HG03432 (cell line): Measurements from ENCODE around the gene RBMS2.
"Not testable (repeated sequence)": the region's sequence is repeated elsewhere in the genome, so short reads cannot be mapped to it uniquely, and the experiment has no call there.

Experiments used
- ATAC-seq: cut with Tn5 transposase; IDR thresholded peaks from one replicate; pipeline ENCODE4 v1.9.1; 2021; ENCODE audit warnings: mild to moderate bottlenecking, moderate library complexity; ENCODE audit not compliant: unreplicated experiment

The RBMS2 gene, protein sequence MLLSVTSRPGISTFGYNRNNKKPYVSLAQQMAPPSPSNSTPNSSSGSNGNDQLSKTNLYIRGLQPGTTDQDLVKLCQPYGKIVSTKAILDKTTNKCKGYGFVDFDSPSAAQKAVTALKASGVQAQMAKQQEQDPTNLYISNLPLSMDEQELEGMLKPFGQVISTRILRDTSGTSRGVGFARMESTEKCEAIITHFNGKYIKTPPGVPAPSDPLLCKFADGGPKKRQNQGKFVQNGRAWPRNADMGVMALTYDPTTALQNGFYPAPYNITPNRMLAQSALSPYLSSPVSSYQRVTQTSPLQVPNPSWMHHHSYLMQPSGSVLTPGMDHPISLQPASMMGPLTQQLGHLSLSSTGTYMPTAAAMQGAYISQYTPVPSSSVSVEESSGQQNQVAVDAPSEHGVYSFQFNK

DNA sequence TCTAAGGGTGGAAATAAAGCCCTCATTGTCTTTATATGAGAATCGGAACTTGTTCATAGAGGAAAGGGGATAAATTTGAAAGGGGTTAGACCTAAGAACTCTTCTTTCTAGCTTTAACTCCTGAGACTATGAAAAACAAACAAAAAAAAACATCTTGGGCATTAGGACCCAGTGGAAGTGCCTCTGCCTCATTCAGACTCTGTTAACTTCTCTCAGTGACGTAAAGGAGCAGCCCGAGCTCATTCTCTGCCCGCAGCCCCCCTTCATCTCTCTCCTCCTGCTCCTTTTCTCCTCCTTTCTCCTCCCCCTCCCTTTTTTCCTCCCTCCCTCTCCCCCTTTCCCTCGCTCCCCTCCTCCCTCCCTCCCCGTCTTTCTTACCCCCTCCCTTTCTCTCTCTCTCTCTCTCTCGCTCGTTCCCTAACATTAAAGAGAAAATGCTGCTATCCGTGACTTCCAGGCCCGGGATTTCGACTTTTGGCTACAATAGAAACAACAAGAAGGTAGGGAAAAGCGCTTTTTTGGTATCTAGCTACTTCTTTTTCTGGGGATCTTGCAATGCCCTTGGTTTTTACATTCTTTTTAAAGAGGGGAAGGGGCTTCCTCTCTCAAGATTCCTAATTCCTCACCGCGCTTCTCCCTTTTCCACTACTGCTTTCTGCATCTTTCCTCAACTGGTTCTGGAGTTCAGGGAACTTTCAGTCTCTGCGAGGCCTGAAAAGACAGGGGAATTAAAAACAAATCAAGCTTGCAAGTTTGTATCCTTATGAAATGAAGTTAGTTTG lies at the start of gene RBMS2:
RBMS2 (plus strand) TSS at position 231 of the 782 bp plus-strand sequence; CDS start at position 435, 204 bp downstream.
- ATAC-seq, result no peak

DNA sequence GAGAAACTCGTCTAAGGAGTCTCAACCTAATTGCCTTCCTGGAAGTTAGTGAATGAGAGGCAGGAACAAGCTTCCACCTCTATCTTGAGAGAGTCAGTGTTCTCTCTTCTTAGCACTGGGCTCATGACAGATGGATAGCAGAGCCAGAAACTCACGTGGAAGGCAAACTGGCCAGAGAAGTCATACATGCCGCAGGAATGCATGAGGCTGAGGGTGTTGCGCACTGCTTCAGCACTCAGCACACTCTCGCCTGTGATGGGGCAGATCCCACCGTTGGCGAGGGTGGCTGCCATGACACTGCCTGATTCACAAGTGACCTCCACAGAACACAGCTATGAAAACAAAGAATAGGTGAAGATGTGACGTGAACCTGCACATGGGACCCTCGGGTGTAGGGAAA lies 47.2 kb upstream of the RBMS2 start:
- no peak for ATAC-seq

DNA sequence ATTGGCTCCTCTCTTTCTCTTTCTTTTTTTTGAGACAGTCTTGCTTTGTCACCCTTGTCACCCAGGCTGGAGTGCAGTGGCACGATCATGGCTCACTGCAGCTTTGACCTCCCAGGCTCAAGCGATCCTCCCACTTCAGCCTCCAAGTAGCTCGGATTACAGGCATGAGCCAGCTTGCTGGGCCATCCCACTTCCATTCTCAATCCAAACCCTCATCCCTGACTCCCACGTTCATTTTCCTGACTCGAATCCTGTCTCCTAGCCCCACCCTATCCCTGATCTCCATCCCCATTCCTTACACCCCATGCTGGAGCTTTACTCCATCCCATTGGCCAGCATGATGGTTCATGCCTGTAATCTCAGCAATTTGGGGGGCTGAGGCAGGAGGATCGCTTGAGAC lies 45.5 kb upstream of the RBMS2 start:
- ATAC-seq, result no peak

DNA sequence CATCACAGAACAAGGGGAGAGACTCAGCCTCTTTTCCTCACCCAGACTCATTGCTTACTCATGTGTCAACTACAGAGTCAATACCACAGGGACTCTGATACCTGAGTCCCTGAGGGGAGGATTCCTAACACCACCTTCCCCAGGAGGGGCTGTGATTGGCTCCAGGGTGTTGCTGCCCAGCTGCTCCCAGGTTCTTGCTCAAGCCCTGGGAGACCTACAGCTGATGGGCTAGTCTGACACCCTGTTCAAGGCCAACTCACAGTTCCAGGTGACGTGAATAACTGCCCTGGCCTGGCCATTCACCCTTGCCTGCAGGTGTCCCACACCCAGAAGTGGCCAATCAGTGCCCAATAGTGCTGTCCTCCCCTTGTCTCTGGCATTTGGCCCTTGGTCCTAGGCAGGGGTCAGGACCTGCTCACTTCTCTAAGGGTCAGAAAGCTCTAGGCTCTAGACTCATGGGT lies 44.6 kb upstream of the RBMS2 start:
- ATAC-seq, result no peak

DNA sequence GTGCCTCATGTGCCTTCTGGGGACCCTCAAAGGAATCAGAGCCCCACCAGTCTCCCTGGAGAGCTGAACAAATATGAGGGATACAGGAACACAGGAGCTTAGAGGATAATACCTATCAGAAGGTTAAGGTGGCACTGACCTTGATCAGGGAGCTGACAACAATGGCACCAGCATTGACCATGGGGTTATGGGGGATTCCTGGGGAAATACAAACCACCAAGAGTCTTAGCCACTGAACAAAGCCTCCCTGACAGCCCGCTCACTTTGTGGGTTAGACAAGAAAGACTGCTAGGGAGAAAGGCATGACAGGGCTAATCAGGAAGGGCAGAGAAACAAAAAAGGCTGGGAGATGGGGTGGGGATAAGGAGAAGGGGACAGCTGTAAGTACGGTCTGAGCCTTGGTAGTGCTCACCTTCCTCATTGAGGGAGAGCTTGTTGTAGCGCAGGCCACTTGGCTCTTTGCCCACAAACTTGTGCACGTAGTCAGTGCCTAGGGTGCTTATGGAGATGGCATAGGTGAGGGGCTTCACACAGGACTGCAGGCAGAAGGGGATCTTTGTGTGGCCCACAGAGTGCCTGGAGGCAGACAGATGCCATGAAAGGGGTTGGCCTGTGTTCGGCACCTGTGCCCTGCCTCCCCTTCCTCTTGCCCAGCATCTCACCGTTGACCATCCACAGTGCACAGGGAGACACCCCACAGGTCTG lies 43.9 kb upstream of the RBMS2 start:
- ATAC-seq, result no peak

DNA sequence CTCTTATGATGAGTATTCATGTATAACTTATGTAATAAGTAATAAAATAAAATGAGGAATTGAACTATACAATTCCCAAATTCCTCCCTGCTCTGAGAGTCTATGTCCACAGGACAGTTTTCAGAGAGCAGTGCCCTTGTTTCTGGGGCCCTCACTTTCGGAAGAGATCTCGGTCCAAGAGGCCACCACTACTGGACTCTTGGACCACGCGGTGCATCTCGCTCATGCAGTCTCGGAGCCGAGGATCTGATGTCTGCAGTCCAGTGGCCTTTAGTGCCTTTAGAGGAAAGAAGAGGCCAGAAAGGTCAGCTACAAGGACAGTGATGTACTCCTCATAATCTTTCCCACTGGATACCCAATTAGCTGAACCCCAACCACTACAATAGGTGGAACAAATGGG lies 42.0 kb upstream of the RBMS2 start:
- no peak for ATAC-seq

DNA sequence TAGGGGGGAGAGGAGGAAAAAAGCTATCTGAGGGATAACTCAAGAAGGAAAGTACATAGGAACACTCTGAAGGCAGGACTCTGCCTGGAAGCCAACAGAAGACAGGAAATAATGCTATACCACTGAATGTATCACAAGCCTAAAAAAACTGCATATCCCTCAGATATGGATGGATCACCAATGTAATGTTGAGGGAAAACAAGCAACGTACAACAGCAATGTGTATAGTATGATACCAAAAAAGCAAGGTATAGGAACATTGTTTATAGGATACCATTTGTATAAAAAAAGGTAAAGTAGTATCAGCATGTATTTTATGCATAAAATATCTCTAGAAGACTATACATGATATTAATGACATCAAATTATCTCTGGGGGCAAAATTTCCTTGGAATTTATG lies 37.1 kb upstream of the RBMS2 start:
- ATAC-seq, result no peak

DNA sequence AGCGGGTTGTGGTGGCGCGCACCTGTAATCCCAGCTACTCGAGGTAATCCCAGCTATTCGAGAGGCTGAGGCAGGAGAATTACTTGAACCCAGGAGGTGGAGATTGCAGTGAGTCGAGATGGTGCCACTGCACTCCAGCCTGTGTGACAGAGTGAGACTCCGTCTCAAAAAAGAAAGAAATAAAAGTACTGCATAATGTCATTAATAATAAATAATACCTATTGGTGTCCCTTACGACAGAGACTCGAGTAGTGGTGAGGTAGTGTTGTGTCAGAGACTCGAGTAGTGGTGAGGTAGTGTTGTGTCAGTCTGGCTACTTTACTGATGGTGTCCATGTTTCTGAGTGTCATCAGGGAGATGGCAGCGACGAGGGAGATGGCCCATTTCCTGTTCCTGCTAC lies 34.9 kb upstream of the RBMS2 start:
- ATAC-seq, result no peak

DNA sequence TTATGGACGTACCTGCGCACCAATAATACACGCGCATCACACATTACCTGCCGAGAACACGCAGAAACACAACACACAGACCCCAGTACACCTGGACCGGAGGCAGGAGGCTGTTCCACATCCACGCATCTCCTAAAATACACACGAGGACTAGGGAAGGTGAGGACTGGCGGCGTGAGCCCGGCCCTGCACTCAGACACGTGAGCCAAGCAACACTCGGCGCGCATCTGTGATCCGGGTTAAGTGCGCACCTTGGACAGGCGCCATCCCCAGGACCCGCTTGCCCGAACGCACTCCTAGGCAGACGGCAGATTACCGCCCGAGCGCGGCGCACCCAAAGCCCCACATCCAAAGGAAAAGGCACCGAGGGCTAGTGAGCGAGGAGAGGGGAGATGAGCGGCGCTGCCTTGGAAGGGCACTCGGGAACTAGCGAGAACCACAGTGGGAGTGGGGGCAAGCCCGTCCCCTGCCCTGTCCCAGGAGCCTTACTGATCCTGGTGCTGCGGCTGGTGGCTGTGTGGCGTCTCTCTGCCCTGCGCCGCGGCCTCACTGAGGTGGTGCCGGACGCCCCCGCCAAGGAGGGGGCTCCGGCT lies 34.1 kb upstream of the RBMS2 start:
- ATAC-seq, result peak; percentile 48

DNA sequence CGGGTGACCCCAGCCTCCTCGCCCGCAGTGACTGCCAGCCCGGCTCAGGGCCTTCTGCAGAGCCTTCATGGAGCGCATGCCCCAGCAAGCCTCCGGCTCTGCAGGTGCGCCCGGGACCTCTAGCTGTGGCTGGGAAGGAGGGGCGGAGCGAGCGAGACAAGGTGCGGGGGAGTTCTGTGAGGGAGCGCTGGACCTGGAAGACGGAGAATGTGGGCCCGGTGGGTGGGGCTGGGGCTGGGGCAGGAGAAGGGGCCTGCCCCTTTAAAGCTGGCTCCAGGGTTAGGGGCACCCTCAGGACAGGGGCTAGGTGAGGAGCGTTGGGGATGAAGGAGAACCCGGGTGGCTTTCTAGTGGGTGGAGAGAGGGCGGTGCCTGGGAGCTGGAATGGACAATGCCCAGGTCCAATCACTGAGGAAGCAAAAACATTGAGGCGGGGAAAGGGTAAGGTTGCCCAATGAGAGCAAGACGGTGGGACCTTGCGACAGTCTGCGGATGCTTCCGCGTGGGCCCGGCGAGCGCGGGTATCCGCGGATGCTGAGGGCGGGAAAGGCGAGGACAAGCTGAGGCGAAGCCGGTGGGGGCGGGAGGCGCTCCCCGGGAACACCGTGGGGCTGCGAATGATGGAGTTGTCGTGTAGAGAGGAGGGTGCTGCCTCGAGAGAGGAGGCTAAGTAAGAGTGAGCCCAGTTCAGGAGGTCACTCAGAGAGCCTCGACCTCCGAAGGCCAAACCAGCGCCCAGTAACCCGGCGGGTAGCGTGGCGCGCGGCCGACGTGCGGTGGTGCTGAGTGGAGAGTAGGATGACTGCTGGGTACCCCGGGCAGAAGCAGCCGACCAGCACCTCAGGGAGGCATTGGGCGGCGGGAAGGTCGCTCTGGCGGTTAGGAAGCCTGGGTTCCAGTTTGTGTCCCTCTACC lies 33.3 kb upstream of the RBMS2 start, which contains the start of gene GLS2:
GLS2 (minus strand) TSS at position 121 of the 915 bp plus-strand sequence; CDS start at position 78, 43 bp downstream.
- ATAC-seq, result peak; percentile 91

DNA sequence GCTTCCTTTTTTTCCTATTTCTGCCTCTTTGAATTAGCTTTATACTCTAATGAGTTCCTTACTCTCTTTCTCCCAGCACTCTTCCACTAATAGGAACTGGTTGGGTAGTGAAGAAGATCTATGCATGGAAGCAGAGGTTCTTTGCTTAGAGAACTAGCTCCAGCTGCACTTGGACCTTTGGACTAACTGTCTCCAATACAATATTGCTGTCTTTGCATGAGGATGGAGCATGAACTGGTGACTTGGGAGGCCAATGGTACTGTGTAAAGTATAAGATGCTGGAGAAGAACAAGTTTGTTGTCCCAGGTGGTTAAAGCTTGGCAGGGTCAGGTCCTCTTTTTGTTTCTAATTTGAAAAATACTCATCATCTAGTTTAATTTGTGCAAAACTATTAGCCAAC lies 31.3 kb upstream of the RBMS2 start:
- no peak for ATAC-seq

DNA sequence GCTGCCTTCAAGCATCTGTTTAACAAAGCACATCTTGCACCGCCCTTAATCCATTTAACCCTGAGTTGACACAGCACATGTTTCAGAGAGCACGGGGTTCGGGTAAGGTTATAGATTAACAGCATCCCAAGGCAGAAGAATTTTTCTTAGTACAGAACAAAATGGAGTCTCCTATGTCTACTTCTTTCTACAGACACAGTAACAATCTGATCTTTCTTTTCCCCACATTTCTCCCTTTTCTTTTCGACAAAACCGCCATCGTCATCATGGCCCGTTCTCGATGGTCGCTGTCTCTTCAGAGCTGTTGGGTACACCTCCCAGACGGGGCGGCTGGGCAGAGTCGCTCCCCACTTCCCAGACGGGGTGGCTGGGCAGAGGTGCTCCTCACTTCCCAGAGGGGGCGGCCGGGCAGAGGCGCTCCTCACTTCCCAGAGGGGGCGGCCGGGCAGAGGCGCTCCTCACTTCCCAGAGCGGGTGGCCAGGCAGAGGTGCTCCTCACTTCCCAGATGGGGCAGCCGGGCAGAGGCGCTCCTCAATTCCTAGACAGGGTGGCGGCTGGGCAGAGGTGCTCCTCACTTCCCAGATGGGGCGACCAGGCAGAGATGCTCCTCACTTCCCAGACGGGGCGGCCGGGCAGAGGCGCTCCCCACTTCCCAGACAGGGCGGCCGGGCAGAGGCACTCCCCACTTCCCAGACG lies 28.1 kb upstream of the RBMS2 start:
- ATAC-seq, result not testable (repeated sequence)

DNA sequence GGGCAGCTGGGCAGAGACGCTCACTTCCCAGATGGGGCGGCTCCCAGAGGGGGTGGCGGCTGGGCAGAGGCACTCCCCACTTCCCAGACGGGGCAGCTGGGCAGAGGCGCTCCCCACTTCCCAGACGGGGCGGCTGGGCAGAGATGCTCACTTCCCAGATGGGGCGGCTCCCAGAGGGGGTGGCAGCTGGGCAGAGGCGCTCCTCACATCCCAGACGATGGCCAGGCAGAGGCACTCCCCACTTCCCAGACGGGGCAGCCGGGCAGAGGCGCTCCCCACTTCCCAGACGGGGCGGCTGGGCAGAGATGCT lies 27.6 kb upstream of the RBMS2 start:
- not testable (repeated sequence) for ATAC-seq

DNA sequence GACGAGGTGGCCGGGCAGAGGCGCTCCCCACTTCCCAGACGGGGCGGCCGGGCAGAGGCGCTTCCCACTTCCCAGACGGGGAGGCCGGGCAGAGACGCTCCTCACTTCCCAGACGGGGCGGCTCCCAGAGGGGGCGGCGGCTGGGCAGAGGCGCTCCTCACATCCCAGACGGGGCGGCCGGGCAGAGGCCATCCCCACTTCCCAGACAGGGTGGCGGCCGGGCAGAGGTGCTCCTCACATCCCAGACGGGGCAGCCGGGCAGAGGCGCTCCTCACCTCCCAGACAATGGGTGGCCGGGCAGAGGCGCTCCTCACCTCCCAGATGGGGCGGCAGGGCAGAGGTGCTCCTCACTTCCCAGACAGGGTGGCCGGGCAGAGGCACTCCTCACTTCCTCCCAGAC lies 27.1 kb upstream of the RBMS2 start:
- not testable (repeated sequence) for ATAC-seq

DNA sequence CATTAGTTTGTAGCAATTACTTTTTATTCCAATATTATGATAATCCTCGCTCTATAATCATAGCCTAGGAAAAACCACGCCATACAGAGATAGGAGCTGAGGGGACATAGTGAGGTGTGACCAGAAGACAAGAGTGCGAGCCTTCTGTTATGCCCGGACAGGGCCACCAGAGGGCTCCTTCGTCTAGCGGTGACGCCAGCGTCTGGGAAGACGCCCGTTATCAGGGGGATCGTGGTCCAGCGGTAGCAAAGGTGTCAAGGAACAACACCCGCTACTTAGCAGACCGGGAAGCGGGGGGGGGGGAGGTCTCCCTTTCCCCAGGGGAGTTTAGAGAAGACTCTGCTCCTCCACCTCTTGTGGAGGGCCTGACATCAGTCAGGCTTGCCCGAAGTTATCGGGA lies 24.9 kb upstream of the RBMS2 start:
- not testable (repeated sequence) for ATAC-seq

DNA sequence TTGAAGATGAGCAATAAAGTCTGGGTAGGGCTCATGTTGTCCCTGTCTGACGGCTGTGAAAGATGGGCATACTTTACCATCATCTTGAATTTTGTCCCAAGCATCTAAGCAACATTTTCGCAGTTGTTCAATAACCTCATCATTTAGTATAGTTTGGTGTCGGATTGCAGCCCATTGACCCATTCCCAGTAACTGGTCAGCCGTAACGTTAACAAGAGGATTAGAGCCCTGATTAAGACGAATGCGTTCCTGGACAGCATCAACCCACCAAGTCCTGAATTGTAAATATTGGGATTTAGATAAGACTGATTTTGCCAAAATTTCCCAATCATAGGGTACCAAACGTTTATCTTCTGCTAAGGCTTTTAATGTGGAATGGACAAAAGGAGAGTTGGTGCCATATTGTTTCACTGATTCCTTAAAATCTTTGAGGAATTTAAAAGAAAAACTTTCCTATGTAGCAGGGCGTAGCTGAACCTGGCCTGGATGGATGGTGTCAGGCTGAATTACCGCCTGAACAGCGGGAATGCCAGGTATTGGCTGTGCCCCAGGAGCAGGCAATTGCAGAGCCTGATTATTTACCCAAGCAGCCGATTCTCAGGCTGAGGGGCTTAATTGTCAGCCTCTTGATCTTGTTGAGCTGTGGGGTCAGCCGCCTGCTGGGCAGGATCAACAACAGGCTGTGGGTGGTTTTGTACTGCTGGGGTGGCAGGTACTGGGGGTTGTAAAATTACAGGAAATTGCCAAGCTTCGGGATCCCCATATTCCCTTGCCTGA lies 23.3 kb upstream of the RBMS2 start:
- not testable (repeated sequence) for ATAC-seq

DNA sequence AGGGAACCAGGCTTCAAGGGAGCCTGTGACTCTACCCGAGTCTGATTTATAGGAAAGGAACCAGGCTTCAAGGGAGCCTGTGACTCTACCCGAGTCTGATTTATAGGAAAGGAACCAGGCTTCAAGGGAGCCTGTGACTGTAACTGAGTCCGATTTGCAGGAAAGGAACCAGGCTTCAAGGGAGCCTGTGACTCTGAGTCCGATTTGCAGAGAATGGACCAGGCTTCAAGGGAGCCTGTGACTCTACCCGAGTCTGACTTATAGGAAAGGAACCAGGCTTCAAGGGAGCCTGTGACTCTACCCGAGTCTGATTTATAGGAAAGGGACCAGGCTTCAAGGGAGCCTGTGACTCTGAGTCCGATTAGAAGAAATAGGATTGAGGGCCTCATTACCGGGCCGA lies 22.2 kb upstream of the RBMS2 start:
- not testable (repeated sequence) for ATAC-seq

DNA sequence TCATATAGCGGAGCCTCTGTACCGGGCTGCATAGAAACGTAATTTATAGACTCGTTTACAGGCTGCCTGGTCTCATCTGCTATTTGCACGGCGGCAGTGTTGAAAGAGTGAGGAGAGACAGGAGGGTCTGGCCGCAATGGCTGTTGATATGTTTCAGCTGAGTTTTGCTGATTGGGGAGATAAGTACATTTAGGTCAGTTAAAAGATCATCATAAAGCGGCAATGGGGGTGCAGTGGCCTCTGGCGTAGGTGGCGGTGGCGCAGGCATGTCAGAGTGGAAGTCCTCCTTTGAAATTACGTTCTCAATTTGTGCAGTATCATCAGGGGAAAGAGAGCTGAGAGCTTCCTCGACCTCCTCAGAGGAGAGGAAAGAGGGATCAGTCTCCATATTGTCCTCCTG lies 21.7 kb upstream of the RBMS2 start:
- not testable (repeated sequence) for ATAC-seq

DNA sequence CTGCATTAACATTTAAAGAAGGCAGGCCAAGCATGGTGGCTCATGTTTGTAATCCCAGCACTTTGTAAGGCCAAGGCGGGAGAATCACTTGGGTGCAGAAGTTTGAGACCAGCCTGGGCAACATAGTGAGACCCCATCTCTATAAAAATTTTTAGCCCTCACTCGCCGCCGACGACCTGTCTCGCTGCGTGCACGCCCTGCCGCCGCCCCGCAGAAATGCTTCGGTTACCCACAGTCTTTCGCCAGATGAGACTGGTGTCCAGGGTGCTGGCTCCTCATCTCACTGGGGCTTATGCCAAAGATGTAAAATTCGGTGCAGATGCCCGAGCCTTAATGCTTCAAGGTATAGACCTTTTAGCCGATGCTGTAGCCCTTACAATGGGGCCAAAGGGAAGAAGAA lies 10.8 kb upstream of the RBMS2 start:
- ATAC-seq, result no peak
